ENCODE data around the gene MCAT. TPM values are rescaled to one million over a fixed set of nuclear protein-coding genes. Genes with fewer than 3 reads are reported as not detected.

The MCAT gene, protein sequence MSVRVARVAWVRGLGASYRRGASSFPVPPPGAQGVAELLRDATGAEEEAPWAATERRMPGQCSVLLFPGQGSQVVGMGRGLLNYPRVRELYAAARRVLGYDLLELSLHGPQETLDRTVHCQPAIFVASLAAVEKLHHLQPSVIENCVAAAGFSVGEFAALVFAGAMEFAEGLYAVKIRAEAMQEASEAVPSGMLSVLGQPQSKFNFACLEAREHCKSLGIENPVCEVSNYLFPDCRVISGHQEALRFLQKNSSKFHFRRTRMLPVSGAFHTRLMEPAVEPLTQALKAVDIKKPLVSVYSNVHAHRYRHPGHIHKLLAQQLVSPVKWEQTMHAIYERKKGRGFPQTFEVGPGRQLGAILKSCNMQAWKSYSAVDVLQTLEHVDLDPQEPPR
- total RNA-seq, result 6.3 TPM
- polyA plus RNA-seq, result 20.9 TPM

DNA sequence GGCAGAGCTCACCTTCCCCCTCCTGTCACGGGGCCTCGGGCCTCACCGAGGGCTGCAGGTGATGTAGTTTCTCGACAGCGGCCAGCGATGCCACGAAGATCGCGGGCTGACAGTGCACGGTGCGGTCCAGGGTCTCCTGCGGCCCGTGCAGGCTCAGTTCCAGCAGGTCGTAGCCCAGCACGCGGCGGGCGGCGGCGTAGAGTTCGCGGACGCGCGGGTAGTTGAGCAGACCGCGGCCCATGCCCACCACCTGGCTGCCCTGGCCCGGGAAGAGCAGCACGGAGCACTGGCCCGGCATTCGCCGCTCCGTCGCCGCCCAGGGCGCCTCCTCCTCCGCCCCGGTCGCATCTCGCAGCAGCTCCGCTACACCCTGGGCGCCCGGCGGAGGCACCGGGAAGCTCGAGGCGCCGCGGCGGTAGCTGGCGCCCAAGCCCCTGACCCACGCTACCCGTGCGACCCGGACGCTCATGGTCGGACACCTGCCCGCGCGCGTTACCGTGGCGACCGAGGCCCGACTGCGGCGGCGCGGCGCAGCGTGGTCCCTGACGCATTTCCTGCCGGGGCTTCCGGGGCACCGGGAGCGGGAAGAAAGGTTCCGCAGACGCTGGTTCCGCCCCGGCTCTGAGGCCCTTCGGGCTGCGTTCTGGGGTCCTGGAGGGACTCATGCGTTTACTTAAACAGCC lies at the start of gene MCAT:
Gene MCAT, minus strand, starts transcription at position 519 of the 683 bp plus-strand sequence. Its CDS starts 50 bp downstream, at position 469.
- DNase-seq (ENCODE audit: extremely low spot score), result peak; percentile 58
- Histone ChIP-seq H3K4me3 (ENCODE audit: low read depth, low read length) (peak within 1 kb of the TSS; percentile 95), H3K36me3 (ENCODE audit: insufficient read depth) (no peaks in the 10 kb centered on the region), H3K27ac (ENCODE audit: low read depth) (no peak within 1 kb of the TSS), H3K4me1 (ENCODE audit: insufficient read depth) (no peaks in the 10 kb centered on the region)
- WGBS, result under 1% methylated on average over 83 of the region's 83 CpGs

DNA sequence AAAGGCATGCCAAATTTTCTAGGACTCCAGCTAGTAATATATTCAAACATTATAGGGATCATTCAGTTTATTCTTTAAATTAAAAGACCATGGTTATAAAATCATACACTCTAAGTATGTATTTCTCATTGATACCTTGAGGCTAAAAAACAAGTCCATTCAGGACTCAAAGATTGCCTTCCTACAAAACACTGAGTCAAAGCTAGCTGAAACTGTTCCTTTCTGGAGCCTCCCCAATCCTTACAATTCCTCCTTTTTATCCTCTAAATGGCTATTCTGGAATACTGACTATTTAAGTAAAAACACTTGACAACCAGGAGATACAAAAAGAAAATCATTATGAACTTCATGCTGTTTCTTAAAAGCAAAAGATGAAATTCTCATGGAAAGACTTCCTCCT lies 48.6 kb upstream of the MCAT start:
- DNase-seq (ENCODE audit: extremely low spot score), result no peak
- no peak overlapping the region for H3K4me3 ChIP-seq (ENCODE audit: low read depth, low read length)

DNA sequence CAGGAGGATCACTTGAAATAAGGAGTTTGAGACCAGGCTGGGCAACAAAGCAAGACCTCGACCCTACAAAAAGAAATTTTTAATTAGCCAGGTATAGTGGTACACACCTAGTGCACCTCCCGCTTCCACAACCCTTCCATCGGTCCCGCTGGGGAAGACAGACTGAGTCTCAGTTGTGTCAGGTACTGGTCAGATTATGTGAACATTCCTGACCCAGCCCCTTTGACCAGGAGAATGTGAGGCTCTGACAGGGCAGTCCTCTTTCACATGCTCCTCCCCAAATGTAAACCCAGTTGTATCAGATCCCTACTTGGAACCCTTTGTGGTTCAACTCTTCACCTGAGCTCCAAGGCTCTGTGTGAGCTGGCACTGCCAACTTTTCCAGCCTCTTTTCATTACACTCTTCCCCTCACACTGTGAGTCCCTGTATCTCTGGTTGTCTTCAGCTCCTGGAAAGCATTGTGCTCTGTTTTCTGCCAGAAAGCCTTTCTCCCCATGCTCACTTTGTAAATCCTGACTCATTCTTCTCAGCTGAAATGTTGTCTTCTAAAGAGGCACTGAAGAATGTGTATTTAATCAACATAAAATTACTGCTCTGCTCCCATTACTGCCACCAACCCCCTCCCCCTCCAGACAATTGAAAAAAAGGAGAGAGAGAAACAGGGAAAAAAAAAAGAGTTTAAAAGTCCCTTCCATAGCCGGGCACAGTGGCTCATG lies 45.8 kb upstream of the MCAT start:
- Histone ChIP-seq H3K4me3 (ENCODE audit: low read depth, low read length) (no peak overlapping the region), H3K27ac (ENCODE audit: low read depth) (no peak overlapping the region), H3K4me1 (ENCODE audit: insufficient read depth) (no peaks in the 10 kb centered on the region), H3K36me3 (ENCODE audit: insufficient read depth) (no peaks in the 10 kb centered on the region)
- DNase-seq (ENCODE audit: extremely low spot score), result no peak
- 90% methylated on average over 5 of the region's 5 CpGs for WGBS

More for the DNA sequence above, 48.6 kb upstream of the MCAT start:
- H3K27ac ChIP-seq (ENCODE audit: low read depth), result no peak overlapping the region
- H3K36me3 ChIP-seq (ENCODE audit: insufficient read depth), result no peaks in the 10 kb centered on the region
- no peaks in the 10 kb centered on the region for H3K4me1 ChIP-seq (ENCODE audit: insufficient read depth)

DNA sequence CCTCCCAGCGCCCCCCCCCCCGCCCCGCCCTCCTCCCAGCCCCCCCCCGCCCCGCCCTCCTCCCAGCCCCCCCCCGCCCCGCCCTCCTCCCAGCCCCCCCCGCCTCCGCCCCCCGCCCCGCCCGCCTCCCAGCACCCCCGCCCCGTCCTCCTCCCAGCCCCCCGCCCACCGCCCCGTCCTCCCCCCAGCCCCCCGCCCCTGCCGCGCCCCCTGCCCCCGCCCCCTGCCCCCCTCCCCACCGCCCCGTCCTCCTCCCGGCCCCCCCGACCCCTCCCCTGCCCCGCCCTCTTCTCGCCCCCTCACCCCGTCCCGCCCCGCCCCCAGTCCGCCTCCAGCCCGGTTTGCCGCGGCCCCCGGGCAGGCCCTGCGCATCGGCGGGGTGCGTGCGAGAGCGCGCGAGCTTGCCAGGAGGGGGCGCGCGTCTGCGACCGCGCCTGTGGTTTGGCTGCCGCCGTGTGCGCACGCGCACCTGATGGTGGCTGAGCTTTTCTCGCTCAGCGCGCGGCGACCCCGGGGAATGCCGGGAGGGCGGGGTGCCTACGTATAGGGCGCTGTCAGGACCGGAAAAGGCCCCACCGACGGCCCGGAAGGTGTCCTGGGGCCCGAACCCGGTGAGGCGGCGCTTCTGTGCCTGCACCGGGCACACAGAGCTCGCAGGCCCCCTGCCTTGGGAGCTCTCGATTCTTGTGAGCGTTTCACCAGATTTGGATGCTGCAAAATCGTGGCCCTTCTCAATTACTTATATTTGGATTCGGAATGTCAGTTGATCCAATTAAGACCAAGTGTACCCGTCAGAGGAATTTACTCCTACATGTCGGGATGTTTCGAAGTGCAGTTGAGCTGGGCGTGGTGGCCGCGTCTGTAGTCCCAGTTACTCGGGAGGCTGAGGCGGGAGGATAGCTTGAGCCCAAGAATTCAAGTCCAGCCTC lies 44.2 kb upstream of the MCAT start:
- WGBS, result 5% methylated on average over 56 of the region's 86 CpGs
- H3K27ac ChIP-seq (ENCODE audit: low read depth), result peak overlapping the region; percentile 91
- H3K36me3 ChIP-seq (ENCODE audit: insufficient read depth), result no peaks in the 10 kb centered on the region
- peak; percentile 76 for DNase-seq (ENCODE audit: extremely low spot score)
- peak overlapping the region; percentile 32 for H3K4me3 ChIP-seq (ENCODE audit: low read depth, low read length)
- H3K4me1 ChIP-seq (ENCODE audit: insufficient read depth), result no peaks in the 10 kb centered on the region

DNA sequence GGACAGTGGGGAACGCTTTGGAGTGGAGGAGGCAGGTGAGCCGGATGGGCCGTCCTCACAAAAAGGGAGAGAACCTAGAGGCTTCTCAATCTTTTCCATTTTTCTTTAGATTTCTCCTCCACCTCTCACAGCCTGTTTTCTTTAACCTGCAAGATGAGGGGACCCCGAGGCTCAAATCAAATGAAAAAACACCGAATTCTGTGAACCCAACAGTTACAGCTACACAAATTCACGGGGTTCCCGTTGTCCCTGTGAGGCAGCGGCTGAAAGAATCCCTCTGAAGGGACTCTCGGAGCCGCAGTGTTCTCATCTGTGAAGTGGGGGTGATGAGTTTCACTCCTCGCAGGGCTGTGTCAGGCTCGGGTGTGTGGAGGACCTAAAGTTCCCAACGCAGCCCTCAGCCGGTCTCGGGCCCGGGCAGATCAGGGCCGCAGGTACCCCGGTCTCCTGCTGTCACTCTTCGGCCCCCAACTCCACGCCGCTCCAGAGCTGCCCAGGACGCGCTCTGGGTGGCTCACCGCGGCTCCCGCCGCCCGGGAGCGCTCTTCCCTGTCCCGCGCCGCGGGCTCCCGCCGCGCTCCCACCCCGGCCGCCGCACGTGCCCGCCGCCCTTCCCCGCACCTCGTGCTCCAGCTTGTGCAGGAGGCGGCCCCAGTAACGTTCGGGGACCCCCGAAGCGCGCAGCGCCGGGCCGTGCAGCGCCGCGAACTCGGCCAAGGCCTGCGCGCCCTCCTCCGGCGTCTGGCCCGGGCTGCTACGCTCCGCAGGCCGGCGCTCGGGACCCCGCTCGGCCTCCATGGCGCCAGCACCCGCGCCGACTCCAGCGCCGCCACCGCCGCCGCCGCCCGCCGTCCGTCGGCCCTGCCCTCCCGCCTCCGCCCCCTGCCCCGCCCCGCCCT lies 43.3 kb upstream of the MCAT start, which contains the start of gene TTLL12:
Gene TTLL12, minus strand, starts transcription at position 863 of the 899 bp plus-strand sequence. Its CDS starts 65 bp downstream, at position 798.
- Histone ChIP-seq H3K27ac (ENCODE audit: low read depth) (peak within 1 kb of the TSS; percentile 91), H3K4me3 (ENCODE audit: low read depth, low read length) (peak within 1 kb of the TSS; percentile 78), H3K4me1 (ENCODE audit: insufficient read depth) (no peaks in the 10 kb centered on the region), H3K36me3 (ENCODE audit: insufficient read depth) (no peaks in the 10 kb centered on the region)
- DNase-seq (ENCODE audit: extremely low spot score), result no peak
- WGBS, result 1% methylated on average over 82 of the region's 87 CpGs

DNA sequence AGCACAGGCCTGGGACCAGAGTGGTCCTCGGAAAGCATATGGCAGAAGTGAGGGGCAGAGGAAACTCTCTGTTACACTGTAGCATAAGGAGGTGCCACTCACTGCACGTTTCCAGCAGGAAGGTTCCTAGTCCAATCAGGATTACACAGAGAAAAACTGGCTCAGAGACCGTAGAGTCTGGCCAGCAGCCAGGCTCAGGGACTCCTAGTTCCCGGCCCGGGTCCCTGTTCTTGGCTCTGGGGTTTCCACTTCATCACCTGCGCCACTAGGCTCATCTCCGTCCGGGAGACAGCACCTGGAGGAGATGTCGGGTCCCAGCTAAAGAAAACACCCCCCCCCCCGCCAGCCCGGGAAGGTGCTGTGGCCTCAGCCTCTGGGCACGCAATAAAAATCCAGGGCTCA lies 42.7 kb upstream of the MCAT start:
- H3K36me3 ChIP-seq (ENCODE audit: insufficient read depth), result no peaks in the 10 kb centered on the region
- peak overlapping the region; percentile 78 for H3K4me3 ChIP-seq (ENCODE audit: low read depth, low read length)
- H3K4me1 ChIP-seq (ENCODE audit: insufficient read depth), result no peaks in the 10 kb centered on the region
- DNase-seq (ENCODE audit: extremely low spot score), result no peak
- H3K27ac ChIP-seq (ENCODE audit: low read depth), result no peak overlapping the region
- 17% methylated on average over 12 of the region's 12 CpGs for WGBS

DNA sequence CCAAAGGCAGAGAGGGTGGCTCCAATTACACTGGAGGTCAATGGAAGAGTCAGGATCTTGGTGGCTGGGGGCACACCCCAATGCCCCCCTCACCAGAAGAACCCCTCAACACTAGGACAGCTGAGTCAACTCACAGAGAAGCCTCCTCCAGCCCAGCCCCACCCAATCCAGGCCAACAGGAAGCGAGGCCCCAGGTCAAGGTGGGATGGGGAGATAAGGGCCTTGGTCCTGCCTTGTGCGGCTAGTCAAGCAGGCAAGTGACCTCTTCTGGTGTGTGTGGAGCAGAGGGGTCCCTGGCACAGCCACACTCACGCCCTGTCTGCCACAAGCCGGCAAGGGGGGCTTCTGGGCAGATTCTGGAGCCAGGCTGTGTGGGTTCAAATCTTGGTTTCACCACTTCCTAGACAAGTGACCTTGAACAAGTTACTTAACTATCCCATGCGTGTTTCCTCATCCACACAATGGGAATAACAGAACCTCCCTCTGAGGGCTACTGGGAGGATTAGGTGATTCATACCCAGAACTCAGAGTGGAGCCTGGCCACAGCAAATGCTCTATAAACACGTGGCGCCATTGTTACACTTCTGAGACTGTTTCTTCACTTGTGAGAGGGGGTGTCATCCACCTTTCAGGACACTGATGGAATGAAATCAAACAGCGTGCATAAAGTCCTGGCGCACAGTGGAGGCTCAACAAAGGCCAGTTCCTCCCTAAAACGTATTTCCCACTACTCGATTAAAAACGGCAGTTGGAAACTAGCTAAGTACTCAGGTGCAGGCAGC lies 40.5 kb upstream of the MCAT start:
- 88% methylated on average over 12 of the region's 12 CpGs for WGBS
- no peak for DNase-seq (ENCODE audit: extremely low spot score)
- peaks cover 3% of the 10 kb centered on the region for H3K36me3 ChIP-seq (ENCODE audit: insufficient read depth)

DNA sequence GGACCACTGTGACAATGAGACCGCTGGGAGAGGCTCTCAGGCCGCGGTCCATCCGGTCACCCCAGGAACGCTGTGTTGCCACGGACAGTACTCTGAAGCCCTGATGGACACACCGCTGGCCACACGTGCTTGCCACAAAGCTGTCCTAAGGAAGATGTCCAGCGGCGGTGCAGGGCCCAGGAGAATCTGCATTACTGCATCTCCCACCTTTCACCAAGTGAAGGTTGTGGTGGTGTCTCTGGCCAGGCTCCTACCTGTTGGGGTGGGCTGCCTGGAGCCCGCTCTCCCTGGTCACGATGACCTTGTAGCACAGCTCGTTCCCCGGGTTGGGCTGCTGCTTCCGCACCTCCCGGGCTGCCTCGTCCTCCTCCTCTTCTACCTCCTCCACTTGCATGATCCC lies 39.5 kb upstream of the MCAT start:
- no peak for DNase-seq (ENCODE audit: extremely low spot score)
- 96% methylated on average over 17 of the region's 17 CpGs for WGBS
- H3K4me3 ChIP-seq (ENCODE audit: low read depth, low read length), result no peak overlapping the region

More for the DNA sequence above, 40.5 kb upstream of the MCAT start:
- no peak overlapping the region for H3K4me3 ChIP-seq (ENCODE audit: low read depth, low read length)
- no peak overlapping the region for H3K27ac ChIP-seq (ENCODE audit: low read depth)
- no peaks in the 10 kb centered on the region for H3K4me1 ChIP-seq (ENCODE audit: insufficient read depth)

DNA sequence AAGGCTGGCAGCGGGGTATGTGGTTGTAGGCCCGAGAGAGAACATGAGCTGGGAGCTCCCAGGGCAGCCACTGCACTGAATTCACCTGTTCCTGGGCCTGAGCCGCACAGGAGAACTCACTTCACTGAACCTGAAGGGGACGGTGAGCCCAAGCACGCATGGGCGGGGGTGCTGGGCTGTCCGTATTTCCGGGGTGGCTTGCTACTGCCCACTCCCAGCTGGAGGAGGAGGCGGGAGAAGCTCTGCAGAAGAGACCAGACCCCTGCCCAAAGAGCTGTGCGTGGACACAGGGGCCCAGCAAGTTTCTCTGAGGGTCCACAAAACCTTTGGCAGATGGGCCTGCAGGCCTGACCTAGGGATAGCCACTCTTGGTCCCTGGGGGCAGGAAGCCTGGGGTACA lies 38.9 kb upstream of the MCAT start:
- no peak overlapping the region for H3K27ac ChIP-seq (ENCODE audit: low read depth)
- no peak for DNase-seq (ENCODE audit: extremely low spot score)
- H3K36me3 ChIP-seq (ENCODE audit: insufficient read depth), result peaks cover 3% of the 10 kb centered on the region
- H3K4me1 ChIP-seq (ENCODE audit: insufficient read depth), result no peaks in the 10 kb centered on the region
- WGBS, result 96% methylated on average over 10 of the region's 10 CpGs
- no peak overlapping the region for H3K4me3 ChIP-seq (ENCODE audit: low read depth, low read length)

More for the DNA sequence above, 39.5 kb upstream of the MCAT start:
- no peaks in the 10 kb centered on the region for H3K4me1 ChIP-seq (ENCODE audit: insufficient read depth)
- no peak overlapping the region for H3K27ac ChIP-seq (ENCODE audit: low read depth)
- H3K36me3 ChIP-seq (ENCODE audit: insufficient read depth), result peaks cover 3% of the 10 kb centered on the region

DNA sequence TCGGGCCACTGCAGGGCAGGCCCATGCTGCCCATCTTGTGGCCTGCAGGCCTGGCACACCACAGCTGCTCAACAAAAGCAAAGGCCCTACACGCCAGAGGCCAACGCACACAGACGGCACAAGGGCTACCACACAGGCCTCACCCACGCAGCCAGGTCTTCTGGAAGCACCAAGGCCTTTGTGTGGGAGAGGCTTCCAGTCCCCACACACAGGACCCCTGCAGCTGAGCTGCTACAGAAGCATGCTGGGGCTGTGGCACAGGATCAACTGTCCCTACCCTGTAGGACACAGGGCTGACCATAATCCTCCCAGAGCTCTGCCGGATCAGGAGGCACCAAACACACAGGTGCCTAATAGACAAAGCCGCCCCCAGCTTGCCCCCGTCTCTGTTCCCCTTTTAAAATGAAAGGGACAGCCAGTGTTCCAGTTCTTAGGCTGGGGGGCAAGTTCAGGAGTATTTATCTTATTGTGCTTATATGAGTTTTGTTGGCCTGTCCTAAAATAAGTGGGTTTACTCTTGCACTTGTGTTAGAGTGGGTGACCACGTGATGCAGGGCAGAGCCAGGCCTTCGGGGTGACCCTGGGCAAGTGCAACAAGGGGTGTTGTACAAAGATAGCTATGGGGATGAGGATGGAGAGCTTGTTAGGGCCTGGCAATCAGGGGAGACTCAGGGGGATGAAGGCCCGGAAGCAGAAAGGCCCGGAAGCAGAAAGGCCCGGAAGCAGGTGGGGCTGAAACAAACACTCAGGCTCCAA lies 38.3 kb upstream of the MCAT start:
- no peak for DNase-seq (ENCODE audit: extremely low spot score)
- whole genome bisulfite sequencing, result 92% methylated on average over 13 of the region's 13 CpGs
- Histone ChIP-seq H3K27ac (ENCODE audit: low read depth) (no peak overlapping the region), H3K36me3 (ENCODE audit: insufficient read depth) (peaks cover 3% of the 10 kb centered on the region), H3K4me1 (ENCODE audit: insufficient read depth) (no peaks in the 10 kb centered on the region), H3K4me3 (ENCODE audit: low read depth, low read length) (no peak overlapping the region)

DNA sequence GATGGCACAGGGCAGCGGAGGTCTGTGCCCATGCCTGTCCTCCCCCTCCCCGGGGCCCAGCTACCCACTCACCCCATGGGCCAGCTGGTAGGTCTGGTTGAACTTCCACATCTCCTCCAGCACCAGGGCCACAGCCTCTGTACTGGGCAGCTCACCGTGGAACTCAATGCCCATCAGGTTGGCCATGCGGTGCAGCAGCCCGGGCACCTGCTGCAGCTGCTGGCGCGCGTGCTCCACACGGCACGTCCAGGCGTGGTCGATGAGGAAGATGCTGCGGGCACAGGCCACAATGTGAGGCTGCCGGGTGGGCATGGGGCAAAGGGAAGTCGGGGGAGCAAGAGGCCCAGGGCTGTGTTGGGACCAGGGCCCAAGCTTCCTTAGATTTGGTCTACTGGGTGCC lies 37.5 kb upstream of the MCAT start:
- Histone ChIP-seq H3K27ac (ENCODE audit: low read depth) (no peak overlapping the region), H3K4me1 (ENCODE audit: insufficient read depth) (no peaks in the 10 kb centered on the region), H3K4me3 (ENCODE audit: low read depth, low read length) (no peak overlapping the region), H3K36me3 (ENCODE audit: insufficient read depth) (peaks cover 3% of the 10 kb centered on the region)
- no peak for DNase-seq (ENCODE audit: extremely low spot score)
- WGBS, result 94% methylated on average over 15 of the region's 15 CpGs

All from urinary bladder (tissue), 4 donors.